HEK293 (cell line): ENCODE results near the gene ADM2.

Source experiments
- CTCF ChIP-seq: fragments of 450-650 bp; formaldehyde crosslinking; IDR thresholded peaks from 2 replicates; pipeline ENCODE4 v1.5.1; 2016; ENCODE audit warnings: missing biosample characterization, missing genetic modification characterization
- HIC1 ChIP-seq: fragments of 450-650 bp; formaldehyde crosslinking; IDR thresholded peaks from 2 replicates; pipeline ENCODE4 v1.5.1; 2016; ENCODE audit warnings: missing biosample characterization, missing genetic modification characterization
- INSM2 ChIP-seq: fragments of 450-650 bp; formaldehyde crosslinking; IDR thresholded peaks from 2 replicates; pipeline ENCODE4 v1.5.1; 2016; ENCODE audit warnings: missing biosample characterization, missing genetic modification characterization
- KLF17 ChIP-seq: fragments of 450-650 bp; formaldehyde crosslinking; IDR thresholded peaks from 2 replicates; pipeline ENCODE4 v1.5.1; 2016; ENCODE audit warnings: missing biosample characterization, missing genetic modification characterization
- OVOL3 ChIP-seq: fragments of 450-650 bp; formaldehyde crosslinking; IDR thresholded peaks from 2 replicates; pipeline ENCODE4 v1.5.1; 2016; ENCODE audit warnings: missing biosample characterization, missing genetic modification characterization
- ZBTB10 ChIP-seq: fragments of 450-650 bp; formaldehyde crosslinking; IDR thresholded peaks from 2 replicates; pipeline ENCODE4 v1.5.1; 2016; ENCODE audit warnings: missing biosample characterization, missing genetic modification characterization
- ZBTB26 ChIP-seq: fragments of 450-650 bp; formaldehyde crosslinking; optimal IDR thresholded peaks from 2 replicates; pipeline ENCODE3; 2016; ENCODE audit warnings: missing biosample characterization, mild to moderate bottlenecking, missing genetic modification characterization
- ZNF23 ChIP-seq: fragments of 450-650 bp; formaldehyde crosslinking; IDR thresholded peaks from 2 replicates; pipeline ENCODE4 v1.5.1; 2016; ENCODE audit warnings: missing biosample characterization, missing genetic modification characterization, borderline replicate concordance
- ZNF26 ChIP-seq: fragments of 450-650 bp; formaldehyde crosslinking; IDR thresholded peaks from 2 replicates; pipeline ENCODE4 v1.5.1; 2016; ENCODE audit warnings: missing biosample characterization, missing genetic modification characterization
- ZNF280C ChIP-seq: fragments of 450-650 bp; formaldehyde crosslinking; IDR thresholded peaks from 2 replicates; pipeline ENCODE4 v1.5.1; 2016; ENCODE audit warnings: missing biosample characterization, missing genetic modification characterization
- ZNF280D ChIP-seq: fragments of 450-650 bp; formaldehyde crosslinking; IDR thresholded peaks from 2 replicates; pipeline ENCODE4 v1.5.1; 2016; ENCODE audit warnings: missing biosample characterization, missing genetic modification characterization
- ZNF426 ChIP-seq: fragments of 450-650 bp; formaldehyde crosslinking; IDR thresholded peaks from 2 replicates; pipeline ENCODE4 v1.5.1; 2017; ENCODE audit warnings: missing biosample characterization, missing genetic modification characterization, mild to moderate bottlenecking, inconsistent platforms, moderate library complexity
- ZNF449 ChIP-seq: fragments of 450-650 bp; formaldehyde crosslinking; IDR thresholded peaks from 2 replicates; pipeline ENCODE4 v1.5.1; 2017; ENCODE audit warnings: missing biosample characterization, mild to moderate bottlenecking, missing genetic modification characterization, moderate library complexity
- ZNF600 ChIP-seq: fragments of 450-650 bp; formaldehyde crosslinking; IDR thresholded peaks from 2 replicates; pipeline ENCODE4 v1.5.1; 2016; ENCODE audit warnings: missing biosample characterization, missing genetic modification characterization
- ZNF629 ChIP-seq: fragments of 450-650 bp; formaldehyde crosslinking; IDR thresholded peaks from 2 replicates; pipeline ENCODE4 v1.5.1; 2017; ENCODE audit warnings: missing biosample characterization, missing genetic modification characterization
- ZNF658 ChIP-seq: fragments of 450-650 bp; formaldehyde crosslinking; IDR thresholded peaks from 2 replicates; pipeline ENCODE4; 2016; ENCODE audit warnings: missing biosample characterization, missing genetic modification characterization
- ZNF837 ChIP-seq: fragments of 450-650 bp; formaldehyde crosslinking; IDR thresholded peaks from 2 replicates; pipeline ENCODE4 v1.5.1; 2016; ENCODE audit warnings: missing biosample characterization, missing genetic modification characterization

The ADM2 gene

GRCh38 chr22:50525104-50525857 is 43.9 kb downstream of the ADM2 start, which contains the start of gene SCO2 (continued):
- peak; percentile 67; the same call in 1 of the 2 replicates for TF ChIP-seq ZBTB10 (tag by site-specific recombination)
- no peak for TF ChIP-seq ZNF658 (tag by site-specific recombination)
- no peak for TF ChIP-seq ZNF23 (tag by site-specific recombination)
- 0 out of 2 replicates have a peak, but pooled peaks have one; percentile 12 for TF ChIP-seq INSM2 (tag by site-specific recombination)
- TF ChIP-seq ZNF600 (tag by site-specific recombination): peak; percentile 72; the same call in 1 of the 2 replicates
- peak; percentile 99 for TF ChIP-seq ZNF837 (tag by site-specific recombination)
- TF ChIP-seq ZNF426 (tag by site-specific recombination): no peak
- TF ChIP-seq ZNF280C (tag by site-specific recombination): no peak
- TF ChIP-seq CTCF: peak; percentile 17; the same call in 1 of the 2 replicates
- no peak for TF ChIP-seq ZNF26 (tag by site-specific recombination)
- TF ChIP-seq OVOL3 (tag by site-specific recombination): peak; percentile 47; the same call in 1 of the 2 replicates
- TF ChIP-seq ZNF629 (tag by site-specific recombination): peak; percentile 67
- TF ChIP-seq ZNF280D (tag by site-specific recombination): no peak
- TF ChIP-seq KLF17 (tag by site-specific recombination): peak; percentile 61; the same call in 1 of the 2 replicates
- TF ChIP-seq ZNF449 (tag by site-specific recombination): peak; percentile 35; the same call in 1 of the 2 replicates
- TF ChIP-seq ZBTB26: peak; percentile 98
- peak; percentile 65 for TF ChIP-seq HIC1 (tag by site-specific recombination)
